NCI-H446 treated with DMSO at 0.1 percent for 48 hours (cell line): ENCODE measurements around the gene LSM2.
"Not testable (repeated sequence)": the region's sequence is repeated elsewhere in the genome, so short reads cannot be mapped to it uniquely, and the experiment has no call there.

Experiments used
- DNase-seq: peaks from one replicate; lab custom pipeline; 2025; lab: John Stamatoyannopoulos, UW

Gene LSM2

GRCh38 chr6:31827286-31828079 is 20.7 kb upstream of the LSM2 start, which contains the start of gene HSPA1B:
Gene HSPA1B (plus strand): TSS chr6:31827738. CDS start chr6:31827951, 213 bp downstream.
- DNase-seq: peak; percentile 99

- peak; percentile 83 for DNase-seq
Observed at GRCh38 chr6:31826793-31827285, 20.1 kb upstream of the LSM2 start.

GRCh38 chr6:31825553-31825952 is 18.8 kb upstream of the LSM2 start:
- DNase-seq: no peak

GRCh38 chr6:31823592-31824196 is 16.9 kb upstream of the LSM2 start:
- DNase-seq: not testable (repeated sequence)

- DNase-seq: no peak
Observed at GRCh38 chr6:31822036-31822821, 15.5 kb upstream of the LSM2 start.

- DNase-seq: no peak
Observed at GRCh38 chr6:31821301-31822035, 14.7 kb upstream of the LSM2 start.

- not testable (repeated sequence) for DNase-seq
Observed at GRCh38 chr6:31820399-31820798, 13.6 kb upstream of the LSM2 start.

- no peak for DNase-seq
Observed at GRCh38 chr6:31819871-31820299, 13.1 kb upstream of the LSM2 start.

GRCh38 chr6:31817929-31818511 is 11.3 kb upstream of the LSM2 start:
- DNase-seq: not testable (repeated sequence)

GRCh38 chr6:31817133-31817928 is 10.6 kb upstream of the LSM2 start:
- DNase-seq: not testable (repeated sequence)

- DNase-seq: peak; percentile 85
Observed at GRCh38 chr6:31815025-31815838, 8.5 kb upstream of the LSM2 start, which contains the start of the genes HSPA1A and HSPA1L. Gene HSPA1A (plus strand): TSS chr6:31815543. CDS start chr6:31815757, 214 bp downstream. Gene HSPA1L (minus strand): TSS chr6:31815283. CDS start chr6:31811972, 3,311 bp downstream.

GRCh38 chr6:31814677-31815024 is 7.9 kb upstream of the LSM2 start:
- peak; percentile 84 for DNase-seq

- no peak for DNase-seq
Observed at GRCh38 chr6:31813465-31813849, 6.7 kb upstream of the LSM2 start.

- DNase-seq: no peak
Observed at GRCh38 chr6:31811645-31812044, 4.9 kb upstream of the LSM2 start.

GRCh38 chr6:31808599-31808998 is 1.8 kb upstream of the LSM2 start:
- DNase-seq: not testable (repeated sequence)

- no peak for DNase-seq
Observed at GRCh38 chr6:31805939-31806469, 762 bp downstream of the LSM2 start.

GRCh38 chr6:31801031-31801927 is 5.5 kb downstream of the LSM2 start:
- not testable (repeated sequence) for DNase-seq

GRCh38 chr6:31799781-31800180 is 7.0 kb downstream of the LSM2 start:
- DNase-seq: no peak
